ENCODE measurements around the gene FRRS1L.

FRRS1L gene

GRCh38 chr9:109101202-109101595, 65.8 kb downstream of the FRRS1L start:
- DNase-seq = no peak

GRCh38 chr9:109100543-109101201, 66.4 kb downstream of the FRRS1L start:
- no peak for DNase-seq

- DNase-seq = no peak
Observed at GRCh38 chr9:109098960-109099308, 68.1 kb downstream of the FRRS1L start.

- DNase-seq = no peak
Observed at GRCh38 chr9:109098171-109098959, 68.7 kb downstream of the FRRS1L start.

- DNase-seq = no peak
Observed at GRCh38 chr9:109097146-109097545, 69.9 kb downstream of the FRRS1L start.

GRCh38 chr9:109095321-109095720, 71.7 kb downstream of the FRRS1L start:
- no peak for DNase-seq

- DNase-seq = no peak
Observed at GRCh38 chr9:109094268-109094667, 72.8 kb downstream of the FRRS1L start.

- no peak for DNase-seq
Observed at GRCh38 chr9:109092587-109092986, 74.5 kb downstream of the FRRS1L start.

GRCh38 chr9:109092051-109092580, 74.9 kb downstream of the FRRS1L start:
- DNase-seq = no peak

- no peak for DNase-seq
Observed at GRCh38 chr9:109088221-109088620, 78.8 kb downstream of the FRRS1L start.

GRCh38 chr9:109087795-109088194, 79.3 kb downstream of the FRRS1L start:
- DNase-seq = no peak

GRCh38 chr9:109086221-109086620, 80.8 kb downstream of the FRRS1L start:
- DNase-seq = peak; percentile 77

- DNase-seq = no peak
Observed at GRCh38 chr9:109085510-109085909, 81.5 kb downstream of the FRRS1L start.

- DNase-seq = no peak
Observed at GRCh38 chr9:109083813-109084405, 83.1 kb downstream of the FRRS1L start.

- DNase-seq = no peak
Observed at GRCh38 chr9:109083141-109083540, 83.9 kb downstream of the FRRS1L start.

- DNase-seq = no peak
Observed at GRCh38 chr9:109082091-109082620, 84.9 kb downstream of the FRRS1L start.
